ENCODE measurements around the gene OCEL1. TPM values are rescaled to one million over a fixed set of nuclear protein-coding genes. Genes with fewer than 3 reads are reported as not detected.
A peak's percentile ranks its signal among the peaks of the same experiment; 100 is the strongest.

OCEL1 gene
- total RNA-seq, 1 experiment from 2014 or later: 25.7 TPM

- TF ChIP-seq CTCF (conservative IDR thresholded peaks at IDR 0.05): no peak
- H3K27ac Mint-ChIP-seq: 0 out of 7 replicates have a peak overlapping the region, but pooled peaks of 2 of the 3 experiments have one; percentile 1 to 61
These were observed 42.1 kb upstream of the OCEL1 start for GRCh38 chr19:17183858-17184321.

More at GRCh38 chr19:17183858-17184321, 42.1 kb upstream of the OCEL1 start:
- no peak overlapping the region for H3K14ac ChIP-seq (ENCODE audit: insufficient read depth, low read length)
- H3T11ph ChIP-seq (ENCODE audit: low read length): no peak overlapping the region
- no peak overlapping the region for H3K9ac ChIP-seq (ENCODE audit: extremely low read depth, insufficient read length, low read length)
- H3K4ac ChIP-seq (ENCODE audit: low read depth, low read length): no peak overlapping the region
- Mint-ChIP-seq H3K36me3 (ENCODE audit: insufficient read depth in 1 of 3, low read depth in 3 of 3) (peaks cover 6 to 47% (median 20%) of the 10 kb centered on the region in 3 experiments; a peak in 6 of 7 replicates), H3K4me1 (peaks cover 12 to 14% of the 10 kb centered on the region in 2 experiments), H3K4me3 (no peak overlapping the region), H3K27me3 (ENCODE audit: low read depth) (no peaks in the 10 kb centered on the region; the same call in 1 of the 2 replicates), H3K9me3 (no peaks in the 10 kb centered on the region)
- WGBS (ENCODE audit: extremely low coverage, insufficient read length, low lambda C conversion rate): no CpG with 5 or more reads among the region's 11 CpGs
- no peak overlapping the region for H2BK15ac ChIP-seq (ENCODE audit: low read depth, low read length)
- H4K5ac ChIP-seq (ENCODE audit: insufficient read length, low read depth, low read length): no peak overlapping the region
- DNase-seq: no peak
- H2BK120ac ChIP-seq (ENCODE audit: low read depth, low read length, poor library complexity, severe bottlenecking): no peak overlapping the region
- no peak overlapping the region for H4K8ac ChIP-seq (replicated peaks; ENCODE audit: insufficient read length, low read depth, low read length)
- H2BK12ac ChIP-seq (ENCODE audit: insufficient read length, low read depth, low read length): no peak overlapping the region
- H3K4me2 ChIP-seq (ENCODE audit: insufficient read depth, insufficient read length, low read length): no peak overlapping the region
- H3K23ac ChIP-seq (ENCODE audit: insufficient read length, low read depth, low read length): no peak overlapping the region
- no peaks in the 10 kb centered on the region for H3K79me1 ChIP-seq (ENCODE audit: insufficient read depth, low read depth, low read length, poor library complexity, severe bottlenecking)
- H3K18ac ChIP-seq (ENCODE audit: insufficient read length, low read depth, low read length): no peak overlapping the region
- H4K20me1 ChIP-seq (ENCODE audit: control insufficient read depth, insufficient read depth, insufficient read length): no peaks in the 10 kb centered on the region
- no peak overlapping the region for H2BK5ac ChIP-seq (ENCODE audit: insufficient read length, low read length)
- H2AFZ ChIP-seq (ENCODE audit: low read length): no peak overlapping the region
- H3K9me3 ChIP-seq (ENCODE audit: control insufficient read depth, low read depth, low read length): no peaks in the 10 kb centered on the region
- no peaks in the 10 kb centered on the region for H3K79me2 ChIP-seq (ENCODE audit: insufficient read depth, low read length)
- H4K91ac ChIP-seq (ENCODE audit: insufficient read length, low read depth, low read length): no peak overlapping the region
- H3K56ac ChIP-seq (ENCODE audit: insufficient read length, low read depth, low read length): no peak overlapping the region
- no peak overlapping the region for H3K27ac ChIP-seq (ENCODE audit: insufficient read length, low read depth, low read length)
- no peaks in the 10 kb centered on the region for H3K27me3 ChIP-seq (ENCODE audit: insufficient read depth, low read length)
- no peaks in the 10 kb centered on the region for H3K4me1 ChIP-seq (ENCODE audit: insufficient read depth, low read length)
- no peak overlapping the region for H2AK5ac ChIP-seq (ENCODE audit: insufficient read length, low read length)
- no peak overlapping the region for H2BK20ac ChIP-seq (ENCODE audit: low read depth, low read length, poor library complexity, severe bottlenecking)
- H3K23me2 ChIP-seq (ENCODE audit: insufficient read length, low read depth, low read length, poor library complexity, severe bottlenecking): peaks cover 3% of the 10 kb centered on the region

Measured in H9 (cell line).